AG04450 (cell line): Measurements from ENCODE around the gene TLR4. TPM values are rescaled to one million over a fixed set of nuclear protein-coding genes. Genes with fewer than 3 reads are reported as not detected.

Experiments used
- CTCF ChIA-PET: fragments of 300-600, 350-600 bp; formaldehyde crosslinking; extraction: SDS; loops from one replicate; lab custom pipeline; 2022; ENCODE audit warnings: antibody characterized with exemption, inconsistent platforms; lab: Charles Lee
- POLR2A ChIA-PET: fragments of 350-600 bp; formaldehyde crosslinking; extraction: SDS; loops from one replicate; lab custom pipeline; 2021; ENCODE audit warnings: antibody characterized with exemption, inconsistent platforms; lab: Yijun Ruan, JAX
- DNase-seq: peaks from one replicate; pipeline ENCODE4 v3.0.0-alpha.2; 2011; ENCODE audit warnings: low read depth, low spot score
- H3K27ac ChIP-seq: one replicate; pipeline ENCODE4 v1.5.1; 2012; ENCODE audit warnings: low read depth, low read length, control low read depth
- H3K27me3 ChIP-seq: one replicate; pipeline ENCODE4 v1.6.0; 2012; ENCODE audit warnings: low read length; ENCODE audit not compliant: control insufficient read depth, insufficient read depth
- H3K4me3 ChIP-seq: 2 replicates; pipeline ENCODE4 v1.5.1; 2011; ENCODE audit warnings: mild to moderate bottlenecking, low read depth, low read length, control low read depth
- H3K9me3 ChIP-seq: 2 replicates; pipeline ENCODE4 v1.5.1; 2012; ENCODE audit warnings: low read length; ENCODE audit not compliant: control insufficient read depth, insufficient read depth
- CTCF ChIP-seq: IDR thresholded peaks from 2 replicates; pipeline ENCODE4 v1.5.1; 2011; ENCODE audit warnings: low read depth, low read length, control low read depth, inconsistent platforms
- polyA plus RNA-seq: library from polyadenylated mRNA; depleted of rRNA; stranded (reverse); fragments of >200 nt; gene quantifications from 2 replicates; pipeline ENCODE4 v1.2.3, GENCODE V29; 2011

Gene TLR4
- polyA plus RNA-seq, 1 experiment = not detected

DNA sequence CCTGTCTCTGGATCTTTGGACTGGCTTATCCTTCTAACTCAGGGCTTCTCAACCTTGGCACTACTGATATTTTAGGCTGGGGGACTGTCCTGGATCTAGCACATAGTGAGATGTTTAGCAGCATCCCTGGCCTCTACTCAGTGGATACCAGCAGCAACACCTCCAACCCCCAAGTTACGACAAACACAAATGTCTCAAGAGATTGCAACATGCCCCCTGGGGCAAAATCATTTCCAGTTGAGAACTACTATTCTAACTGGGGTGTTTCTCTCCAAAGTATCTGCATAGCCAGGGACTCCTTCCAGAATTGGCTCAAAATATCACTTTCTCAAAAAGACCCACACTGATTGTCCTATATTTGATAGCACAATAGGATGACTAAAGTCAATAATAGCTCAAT is 7.2 kb upstream of the TLR4 start:
- DNase-seq = no peak
- ChIA-PET POLR2A (no interaction called here), CTCF (no interaction called here)
- H3K27ac ChIP-seq = no peak overlapping the region
- no peak for TF ChIP-seq CTCF
- no peak overlapping the region for H3K4me3 ChIP-seq
- peaks cover 6% of the 10 kb centered on the region; the same call in 1 of the 2 replicates for H3K9me3 ChIP-seq
- no peaks in the 10 kb centered on the region for H3K27me3 ChIP-seq

DNA sequence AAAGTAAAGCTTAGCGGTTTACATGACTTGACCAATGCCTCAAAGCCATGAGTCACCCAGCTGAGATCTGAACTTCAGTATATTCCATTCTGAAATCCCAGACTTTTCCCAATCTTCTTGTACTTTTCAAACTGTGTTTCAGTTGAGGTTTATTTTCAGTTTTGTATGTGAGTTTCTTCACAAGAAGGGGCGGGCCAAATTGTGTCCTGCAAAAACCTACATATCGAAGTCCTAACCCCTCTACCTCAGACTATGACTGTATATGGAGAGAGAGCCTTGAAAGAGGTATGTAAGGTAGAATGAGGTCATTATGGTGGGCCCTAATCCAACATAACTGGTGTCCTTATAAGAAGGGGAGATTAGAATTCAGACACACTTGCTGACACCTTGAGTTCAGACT is 666 bp upstream of the TLR4 start:
- H3K9me3 ChIP-seq = peaks cover 6% of the 10 kb centered on the region
- no peak for DNase-seq
- POLR2A ChIA-PET = no interaction called here
- TF ChIP-seq CTCF = no peak
- no peak overlapping the region for H3K4me3 ChIP-seq
- CTCF ChIA-PET = no interaction called here
- no peaks in the 10 kb centered on the region for H3K27me3 ChIP-seq
- no peak overlapping the region for H3K27ac ChIP-seq

- peaks cover 6% of the 10 kb centered on the region for H3K9me3 ChIP-seq
- ChIA-PET CTCF (no interaction called here), POLR2A (no interaction called here)
- H3K4me3 ChIP-seq = no peak overlapping the region
- no peak overlapping the region for H3K27ac ChIP-seq
- TF ChIP-seq CTCF = no peak
- no peak for DNase-seq
- no peaks in the 10 kb centered on the region for H3K27me3 ChIP-seq
These were observed 394 bp downstream of the TLR4 start for GRCh38 chr9:117704597-117704996.

DNA sequence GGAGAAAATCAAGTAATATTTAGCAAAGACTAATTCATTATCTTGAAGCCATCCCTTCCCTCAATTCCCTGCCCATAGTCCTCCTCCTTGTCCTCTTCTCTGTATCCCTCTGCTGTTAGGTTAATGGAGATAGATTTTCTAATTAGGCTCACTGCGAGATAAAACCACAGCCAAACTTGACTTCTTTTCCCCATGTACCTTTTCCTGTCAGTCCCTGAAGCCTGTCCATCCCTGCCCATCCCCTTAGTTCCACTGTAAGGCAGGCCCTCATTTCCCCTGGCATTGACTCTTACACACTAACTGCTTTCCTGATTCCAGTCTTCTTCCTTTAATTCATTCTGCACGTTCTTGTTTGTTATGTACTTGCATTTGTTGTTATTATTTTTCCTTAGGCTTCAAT is 1.2 kb downstream of the TLR4 start:
- no peak for TF ChIP-seq CTCF
- Histone ChIP-seq H3K9me3 (peaks cover 6% of the 10 kb centered on the region), H3K4me3 (no peak overlapping the region), H3K27me3 (no peaks in the 10 kb centered on the region), H3K27ac (no peak overlapping the region)
- ChIA-PET POLR2A (no interaction called here), CTCF (no interaction called here)
- no peak for DNase-seq

- TF ChIP-seq CTCF = no peak
- ChIA-PET CTCF (no interaction called here), POLR2A (no interaction called here)
- Histone ChIP-seq H3K27me3 (no peaks in the 10 kb centered on the region), H3K4me3 (no peak overlapping the region), H3K27ac (no peak overlapping the region), H3K9me3 (peaks cover 5% of the 10 kb centered on the region)
- no peak for DNase-seq
These were observed 2.4 kb downstream of the TLR4 start for GRCh38 chr9:117706421-117707116.
